ENCODE results near the gene SLC39A6. TPM values are rescaled to one million over a fixed set of nuclear protein-coding genes. Genes with fewer than 3 reads are reported as not detected.
"Not testable (repeated sequence)": the region's sequence is repeated elsewhere in the genome, so short reads cannot be mapped to it uniquely, and the experiment has no call there.

Gene SLC39A6
- total RNA-seq, 1 donor from 2014 or later, result 32.1 TPM

DNA sequence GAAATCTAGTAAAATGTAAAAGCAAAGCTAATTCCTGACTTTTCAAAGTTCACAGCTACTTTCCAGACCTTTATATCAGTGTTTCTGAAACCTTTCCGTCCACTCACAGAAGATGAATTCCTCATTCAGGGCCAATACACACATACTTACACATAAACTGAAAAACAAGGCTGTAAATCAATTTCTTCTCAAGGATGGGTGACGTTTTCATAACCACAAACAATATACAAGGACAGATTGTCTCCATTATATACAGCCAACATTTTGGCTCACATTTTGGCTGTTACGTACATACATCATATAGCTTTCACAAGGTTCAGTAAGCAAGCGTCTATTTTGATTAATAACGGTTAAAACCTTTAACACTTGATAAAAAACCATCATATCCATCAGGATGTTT lies 63.1 kb downstream of the SLC39A6 start:
- TF ChIP-seq, protein P1, sequence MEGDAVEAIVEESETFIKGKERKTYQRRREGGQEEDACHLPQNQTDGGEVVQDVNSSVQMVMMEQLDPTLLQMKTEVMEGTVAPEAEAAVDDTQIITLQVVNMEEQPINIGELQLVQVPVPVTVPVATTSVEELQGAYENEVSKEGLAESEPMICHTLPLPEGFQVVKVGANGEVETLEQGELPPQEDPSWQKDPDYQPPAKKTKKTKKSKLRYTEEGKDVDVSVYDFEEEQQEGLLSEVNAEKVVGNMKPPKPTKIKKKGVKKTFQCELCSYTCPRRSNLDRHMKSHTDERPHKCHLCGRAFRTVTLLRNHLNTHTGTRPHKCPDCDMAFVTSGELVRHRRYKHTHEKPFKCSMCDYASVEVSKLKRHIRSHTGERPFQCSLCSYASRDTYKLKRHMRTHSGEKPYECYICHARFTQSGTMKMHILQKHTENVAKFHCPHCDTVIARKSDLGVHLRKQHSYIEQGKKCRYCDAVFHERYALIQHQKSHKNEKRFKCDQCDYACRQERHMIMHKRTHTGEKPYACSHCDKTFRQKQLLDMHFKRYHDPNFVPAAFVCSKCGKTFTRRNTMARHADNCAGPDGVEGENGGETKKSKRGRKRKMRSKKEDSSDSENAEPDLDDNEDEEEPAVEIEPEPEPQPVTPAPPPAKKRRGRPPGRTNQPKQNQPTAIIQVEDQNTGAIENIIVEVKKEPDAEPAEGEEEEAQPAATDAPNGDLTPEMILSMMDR (IDR thresholded peaks at IDR 0.05), result no peak
- H3K27ac ChIP-seq, result no peak overlapping the region

DNA sequence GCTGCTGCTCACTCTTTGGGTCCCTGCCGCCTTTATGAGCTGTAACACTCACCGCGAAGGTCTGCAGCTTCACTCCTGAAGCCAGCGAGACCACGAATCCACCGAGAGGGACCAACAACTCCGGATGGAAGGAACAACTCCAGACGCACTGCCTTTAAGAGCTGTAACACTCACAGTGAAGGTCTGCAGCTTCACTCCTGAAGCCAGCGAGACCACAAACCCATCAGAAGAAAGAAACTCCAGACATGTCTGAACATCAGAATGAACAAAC lies 64.4 kb downstream of the SLC39A6 start:
- H3K27ac ChIP-seq; H3K27me3 ChIP-seq; H3K36me3 ChIP-seq; H3K4me3 ChIP-seq; DNase-seq (ENCODE audit: low spot score in 2 of 2); H3K9me3 ChIP-seq: not testable (repeated sequence)
- intact Hi-C loops (cut with DNase I), result loop anchor here (5.0 kb wide), 1 partner anchor 722 kb away; the partner anchor contains the start of gene ZNF24
- H3K4me1 ChIP-seq, result peaks cover 6 to 10% of the 10 kb centered on the region in 2 donors

More for the DNA sequence above, 63.1 kb downstream of the SLC39A6 start:
- H3K9me3 ChIP-seq, result no peaks in the 10 kb centered on the region
- peaks cover 6 to 10% of the 10 kb centered on the region in 2 donors for H3K4me1 ChIP-seq
- H3K36me3 ChIP-seq, result no peaks in the 10 kb centered on the region
- no peak for DNase-seq (ENCODE audit: low spot score in 2 of 2)
- intact Hi-C loops (cut with DNase I), result loop anchor here (2.0 to 5.0 kb wide), 2 partner anchors 63 to 724 kb away; partner anchors contain the start of genes ELP2, SLC39A6 and ZNF24
- H3K27me3 ChIP-seq, result no peaks in the 10 kb centered on the region
- H3K4me3 ChIP-seq, result peak overlapping the region; percentile 79 to 98

DNA sequence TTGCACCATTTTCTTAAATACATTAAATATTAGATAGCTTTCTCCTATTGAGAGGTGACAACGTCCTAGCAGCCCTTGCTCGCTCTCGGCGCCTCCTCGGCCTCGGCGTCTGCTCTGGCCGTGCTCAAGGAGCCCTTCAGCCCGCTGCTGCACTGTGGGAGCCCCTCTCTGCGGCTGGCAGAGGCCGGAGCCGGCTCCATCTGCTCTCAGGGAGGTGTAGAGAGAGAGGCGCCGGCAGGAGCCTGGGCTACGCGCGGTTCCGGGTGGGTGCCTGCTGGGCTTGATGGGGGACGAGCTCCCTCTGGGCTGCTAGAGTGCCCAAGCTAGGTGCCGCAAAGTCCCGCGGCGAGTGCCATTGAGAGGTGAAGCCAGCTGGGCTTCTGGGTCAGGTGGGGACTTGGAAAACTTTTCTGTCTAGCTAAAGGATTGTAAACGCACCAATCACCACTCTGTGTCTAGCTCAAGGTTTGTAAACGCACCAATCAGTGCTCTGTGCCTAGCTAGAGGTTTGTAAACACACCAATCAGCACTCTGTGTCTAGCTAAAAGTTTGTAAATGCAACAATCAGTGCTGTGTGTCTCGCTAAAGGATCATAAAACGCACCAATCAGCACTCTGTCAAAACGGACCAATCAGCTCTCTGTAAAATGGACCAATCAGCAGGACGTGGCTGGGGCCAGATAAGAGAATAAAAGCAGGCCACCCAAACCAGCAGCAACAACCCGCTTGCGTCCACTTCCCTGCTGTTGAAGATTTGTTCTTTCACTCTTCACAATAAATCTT lies 64.9 kb downstream of the SLC39A6 start:
- H3K27ac ChIP-seq, result no peak overlapping the region
- TF ChIP-seq, protein P1 (IDR thresholded peaks at IDR 0.05), result no peak
- H3K4me1 ChIP-seq, result peaks cover 6 to 10% of the 10 kb centered on the region in 2 donors
- no peaks in the 10 kb centered on the region for H3K9me3 ChIP-seq
- intact Hi-C loops (cut with DNase I), result no loop called here
- H3K27me3 ChIP-seq, result no peaks in the 10 kb centered on the region
- H3K4me3 ChIP-seq, result no peak overlapping the region
- no peaks in the 10 kb centered on the region for H3K36me3 ChIP-seq
- no peak for DNase-seq (ENCODE audit: low spot score in 2 of 2)

DNA sequence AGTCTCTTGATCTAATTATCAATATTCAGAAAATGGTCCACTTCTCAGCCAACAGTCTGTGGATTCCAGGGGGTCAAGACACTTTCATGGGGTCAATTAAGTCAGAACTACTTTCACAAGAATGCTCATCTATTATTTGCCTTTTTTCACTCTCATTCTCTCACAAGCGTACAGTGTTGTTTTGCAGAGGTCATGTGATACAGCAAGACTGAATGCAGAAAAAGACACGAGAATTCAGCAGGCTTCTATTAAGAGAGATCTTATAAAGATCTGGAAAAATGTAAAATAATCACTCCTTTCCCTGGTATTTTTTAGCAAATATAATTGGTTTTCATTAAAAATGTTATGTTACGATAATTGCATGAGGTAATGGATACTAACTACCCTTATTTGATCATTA lies 70.5 kb downstream of the SLC39A6 start:
- H3K36me3 ChIP-seq, result no peaks in the 10 kb centered on the region
- H3K27me3 ChIP-seq, result no peaks in the 10 kb centered on the region
- intact Hi-C loops (cut with DNase I), result no loop called here
- no peaks in the 10 kb centered on the region for H3K4me1 ChIP-seq
- no peak for DNase-seq (ENCODE audit: low spot score in 2 of 2)
- H3K9me3 ChIP-seq, result no peaks in the 10 kb centered on the region
- TF ChIP-seq, protein P1 (IDR thresholded peaks at IDR 0.05), result no peak
- no peak overlapping the region for H3K4me3 ChIP-seq
- H3K27ac ChIP-seq, result no peak overlapping the region

Other genes with a start within 250 kb of the SLC39A6 start
- gene RPRD1A, start 61.8 kb downstream of the SLC39A6 start, total RNA-seq, result 16.4 TPM
- 9.7 TPM for gene ELP2, start 559 bp upstream of the SLC39A6 start, total RNA-seq
- gene MOCOS, start 58.2 kb upstream of the SLC39A6 start, total RNA-seq, result 0.21 TPM
- gene FHOD3, start 168.4 kb upstream of the SLC39A6 start, total RNA-seq, result 12.7 TPM

Measured in ascending aorta (tissue), 2 donors.